ENCODE measurements around the gene CEP41.

The CEP41 gene

GRCh38 chr7:130346941-130347340, 93.9 kb downstream of the CEP41 start:
- no peak for DNase-seq (ENCODE audit: low read depth)
- H3K4me3 ChIP-seq (replicated peaks; ENCODE audit: low read depth, low read length), result no peak overlapping the region
- no peak for TF ChIP-seq CTCF (IDR thresholded peaks at IDR 0.05; ENCODE audit: low read length, missing control alignments)

- TF ChIP-seq CTCF (IDR thresholded peaks at IDR 0.05; ENCODE audit: low read length, missing control alignments), result no peak
- DNase-seq (ENCODE audit: low read depth), result no peak
- H3K4me3 ChIP-seq (replicated peaks; ENCODE audit: low read depth, low read length), result no peak overlapping the region
Measured at GRCh38 chr7:130346177-130346905, 94.5 kb downstream of the CEP41 start.

GRCh38 chr7:130345725-130346124, 95.1 kb downstream of the CEP41 start:
- TF ChIP-seq CTCF (IDR thresholded peaks at IDR 0.05; ENCODE audit: low read length, missing control alignments), result no peak
- no peak overlapping the region for H3K4me3 ChIP-seq (replicated peaks; ENCODE audit: low read depth, low read length)
- DNase-seq (ENCODE audit: low read depth), result no peak

- TF ChIP-seq CTCF (IDR thresholded peaks at IDR 0.05; ENCODE audit: low read length, missing control alignments), result no peak
- no peak overlapping the region for H3K4me3 ChIP-seq (replicated peaks; ENCODE audit: low read depth, low read length)
- DNase-seq (ENCODE audit: low read depth), result no peak
Measured at GRCh38 chr7:130345136-130345535, 95.7 kb downstream of the CEP41 start.

GRCh38 chr7:130344271-130344866, 96.4 kb downstream of the CEP41 start, which contains the start of gene CPA5:
TSS of gene CPA5 (plus strand) at chr7:130344816. CDS start at chr7:130346486, 1,670 bp downstream.
- DNase-seq (ENCODE audit: low read depth), result no peak
- no peak within 1 kb of the TSS for H3K4me3 ChIP-seq (replicated peaks; ENCODE audit: low read depth, low read length)
- TF ChIP-seq CTCF (IDR thresholded peaks at IDR 0.05; ENCODE audit: low read length, missing control alignments), result no peak

Measured in fibroblast of pulmonary artery (primary cell).